Neural progenitor cell (in vitro differentiated cells): ENCODE measurements around the gene TTLL10. TPM values are rescaled to one million over a fixed set of nuclear protein-coding genes. Genes with fewer than 3 reads are reported as not detected.

Source experiments
- DNase-seq: peaks from one replicate; pipeline ENCODE4 v3.0.0-alpha.2; 2016; ENCODE audit warnings: low spot score
- H2AFZ ChIP-seq: fragments of 200-600 bp; sonication (generic); replicated peaks from 2 replicates; pipeline ENCODE4 v1.6.1; 2016; ENCODE audit warnings: antibody characterized with exemption
- H3F3A ChIP-seq: fragments of 200-600 bp; sonication (generic); 2 replicates; pipeline ENCODE4 v1.6.1; 2016; ENCODE audit warnings: antibody characterized with exemption, low read depth
- H3K27ac ChIP-seq: fragments of 200-600 bp; sonication (generic); 2 replicates; pipeline ENCODE4 v1.5.1; 2016; ENCODE audit warnings: mild to moderate bottlenecking
- H3K27me3 ChIP-seq: fragments of 200-600 bp; sonication (generic); 2 replicates; pipeline ENCODE4 v1.6.1; 2016; ENCODE audit warnings: mild to moderate bottlenecking, moderate library complexity
- H3K36me3 ChIP-seq: fragments of 200-600 bp; sonication (generic); 2 replicates; pipeline ENCODE4 v1.5.1; 2016
- H3K4me1 ChIP-seq: fragments of 200-600 bp; sonication (generic); 2 replicates; pipeline ENCODE4 v1.6.1; 2016; ENCODE audit warnings: mixed run types
- H3K4me2 ChIP-seq: fragments of 200-600 bp; sonication (generic); 2 replicates; pipeline ENCODE4 v1.6.1; 2016
- H3K4me3 ChIP-seq: fragments of 200-600 bp; sonication (generic); 2 replicates; pipeline ENCODE4 v1.5.1; 2016
- H3K79me2 ChIP-seq: fragments of 200-600 bp; sonication (generic); 2 replicates; pipeline ENCODE4 v1.6.1; 2016; ENCODE audit warnings: low read depth
- H3K9ac ChIP-seq: fragments of 200-600 bp; sonication (generic); 2 replicates; pipeline ENCODE4 v1.6.1; 2016
- H3K9me3 ChIP-seq: fragments of 200-600 bp; sonication (generic); 2 replicates; pipeline ENCODE4 v1.5.1; 2016; ENCODE audit warnings: low read depth
- H4K20me1 ChIP-seq: fragments of 200-600 bp; sonication (generic); 2 replicates; pipeline ENCODE4 v1.6.1; 2016; ENCODE audit warnings: low read depth
- H3K27ac Mint-ChIP-seq: 3 replicates; pipeline ENCODE4 v1.8.0; 2021; ENCODE audit warnings: mixed read lengths
- H3K27me3 Mint-ChIP-seq: 2 replicates; pipeline ENCODE4 v1.8.0; 2022; ENCODE audit warnings: low read depth, mild to moderate bottlenecking, inconsistent platforms, moderate library complexity, mixed read lengths; ENCODE audit not compliant: insufficient read depth
- H3K36me3 Mint-ChIP-seq: 3 replicates; pipeline ENCODE4 v1.8.0; 2021; ENCODE audit warnings: mixed read lengths
- H3K4me1 Mint-ChIP-seq: 3 replicates; pipeline ENCODE4 v1.8.0; 2021; ENCODE audit warnings: mixed read lengths
- H3K4me3 Mint-ChIP-seq: 3 replicates; pipeline ENCODE4 v1.8.0; 2021; ENCODE audit warnings: mild to moderate bottlenecking, moderate library complexity, mixed read lengths
- H3K9me3 Mint-ChIP-seq: 3 replicates; pipeline ENCODE4 v1.8.0; 2020; ENCODE audit warnings: mixed read lengths
- EZH2 ChIP-seq: fragments of 200-600 bp; sonication (generic); IDR thresholded peaks from 2 replicates; pipeline ENCODE4 v1.6.1; 2017; ENCODE audit warnings: antibody characterized with exemption, mild to moderate bottlenecking, moderate library complexity
- EZH2phosphoT487 ChIP-seq: fragments of 200-600 bp; sonication (generic); IDR thresholded peaks from 2 replicates; pipeline ENCODE4 v1.6.1; 2017; ENCODE audit warnings: antibody characterized with exemption
- total RNA-seq: library from RNA; depleted of rRNA; stranded (reverse); fragments of >200 nt; gene quantifications from 2 replicates; pipeline ENCODE4 v1.2.3, GENCODE V29; 2015; ENCODE audit warnings: low replicate concordance
- TF ChIP-seq, protein P1 (sequence below): fragments of 200-600 bp; sonication (generic); IDR thresholded peaks from 2 replicates; pipeline ENCODE4 v1.5.1; 2017; ENCODE audit warnings: antibody characterized with exemption, mild to moderate bottlenecking

Gene TTLL10
- total RNA-seq, 1 donor from 2014 or later, result not detected

DNA sequence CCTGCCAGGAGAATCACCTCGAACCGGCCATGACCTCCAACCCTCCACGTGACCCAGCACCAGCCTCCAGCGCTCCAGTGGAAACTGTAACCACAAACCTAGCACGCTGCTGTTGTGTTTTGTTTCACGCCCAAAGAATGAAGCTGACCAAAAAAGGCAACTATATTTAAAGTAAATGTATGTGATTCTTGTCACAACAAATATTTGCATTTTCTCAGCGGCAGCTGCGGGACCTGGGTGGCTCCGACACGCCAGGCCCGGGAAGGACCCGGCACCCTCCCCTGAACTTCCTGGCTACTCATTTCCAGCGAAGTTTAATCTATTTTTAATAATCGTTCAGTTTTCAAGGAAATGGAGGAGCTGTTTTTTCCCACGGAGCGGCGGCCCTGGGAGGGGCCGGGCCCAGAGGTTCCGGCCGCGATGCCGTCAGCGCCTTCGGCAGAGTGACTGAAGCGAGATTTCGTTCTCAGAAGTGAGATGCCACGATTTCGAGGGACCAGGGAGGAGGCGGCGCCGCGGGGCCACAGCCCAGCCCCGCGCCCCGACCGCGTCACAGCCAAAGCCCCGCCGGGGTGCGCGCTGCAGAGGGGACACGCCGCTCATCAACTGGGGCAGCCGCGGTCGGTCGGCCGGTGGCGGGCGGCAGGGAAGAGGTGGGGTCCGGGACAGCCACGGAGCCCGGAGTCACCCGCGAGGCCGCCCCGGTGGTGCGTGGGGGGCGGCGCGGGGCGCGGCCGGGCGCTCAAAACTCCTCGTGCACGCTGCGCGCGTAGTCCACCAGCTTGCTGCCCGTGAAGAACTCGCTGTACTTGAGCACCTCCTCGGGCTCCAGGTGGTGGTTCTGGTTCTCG is 43.3 kb downstream of the TTLL10 start:
- no peaks in the 10 kb centered on the region for H3K9me3 Mint-ChIP-seq
- H3K9me3 ChIP-seq, result no peaks in the 10 kb centered on the region
- no peak overlapping the region for H3K27ac Mint-ChIP-seq
- H4K20me1 ChIP-seq, result no peaks in the 10 kb centered on the region
- no peaks in the 10 kb centered on the region for H3K4me1 Mint-ChIP-seq
- DNase-seq, result no peak
- H3K27me3 Mint-ChIP-seq, result peaks cover 6% of the 10 kb centered on the region
- peak overlapping the region; percentile 67 for H3K4me3 Mint-ChIP-seq
- no peak overlapping the region for H3K27ac ChIP-seq
- no peaks in the 10 kb centered on the region for H3K36me3 ChIP-seq
- no peaks in the 10 kb centered on the region for H3F3A ChIP-seq
- no peaks in the 10 kb centered on the region for H3K27me3 ChIP-seq
- H3K9ac ChIP-seq, result no peak overlapping the region
- H3K79me2 ChIP-seq, result no peaks in the 10 kb centered on the region
- peaks cover 10% of the 10 kb centered on the region for H3K36me3 Mint-ChIP-seq
- no peak overlapping the region for H2AFZ ChIP-seq
- TF ChIP-seq, protein P1, sequence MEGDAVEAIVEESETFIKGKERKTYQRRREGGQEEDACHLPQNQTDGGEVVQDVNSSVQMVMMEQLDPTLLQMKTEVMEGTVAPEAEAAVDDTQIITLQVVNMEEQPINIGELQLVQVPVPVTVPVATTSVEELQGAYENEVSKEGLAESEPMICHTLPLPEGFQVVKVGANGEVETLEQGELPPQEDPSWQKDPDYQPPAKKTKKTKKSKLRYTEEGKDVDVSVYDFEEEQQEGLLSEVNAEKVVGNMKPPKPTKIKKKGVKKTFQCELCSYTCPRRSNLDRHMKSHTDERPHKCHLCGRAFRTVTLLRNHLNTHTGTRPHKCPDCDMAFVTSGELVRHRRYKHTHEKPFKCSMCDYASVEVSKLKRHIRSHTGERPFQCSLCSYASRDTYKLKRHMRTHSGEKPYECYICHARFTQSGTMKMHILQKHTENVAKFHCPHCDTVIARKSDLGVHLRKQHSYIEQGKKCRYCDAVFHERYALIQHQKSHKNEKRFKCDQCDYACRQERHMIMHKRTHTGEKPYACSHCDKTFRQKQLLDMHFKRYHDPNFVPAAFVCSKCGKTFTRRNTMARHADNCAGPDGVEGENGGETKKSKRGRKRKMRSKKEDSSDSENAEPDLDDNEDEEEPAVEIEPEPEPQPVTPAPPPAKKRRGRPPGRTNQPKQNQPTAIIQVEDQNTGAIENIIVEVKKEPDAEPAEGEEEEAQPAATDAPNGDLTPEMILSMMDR, result no peak
- no peak for TF ChIP-seq EZH2
- no peak for TF ChIP-seq EZH2phosphoT487
- H3K4me3 ChIP-seq, result no peak overlapping the region
- no peaks in the 10 kb centered on the region for H3K4me1 ChIP-seq
- H3K4me2 ChIP-seq, result no peak overlapping the region

DNA sequence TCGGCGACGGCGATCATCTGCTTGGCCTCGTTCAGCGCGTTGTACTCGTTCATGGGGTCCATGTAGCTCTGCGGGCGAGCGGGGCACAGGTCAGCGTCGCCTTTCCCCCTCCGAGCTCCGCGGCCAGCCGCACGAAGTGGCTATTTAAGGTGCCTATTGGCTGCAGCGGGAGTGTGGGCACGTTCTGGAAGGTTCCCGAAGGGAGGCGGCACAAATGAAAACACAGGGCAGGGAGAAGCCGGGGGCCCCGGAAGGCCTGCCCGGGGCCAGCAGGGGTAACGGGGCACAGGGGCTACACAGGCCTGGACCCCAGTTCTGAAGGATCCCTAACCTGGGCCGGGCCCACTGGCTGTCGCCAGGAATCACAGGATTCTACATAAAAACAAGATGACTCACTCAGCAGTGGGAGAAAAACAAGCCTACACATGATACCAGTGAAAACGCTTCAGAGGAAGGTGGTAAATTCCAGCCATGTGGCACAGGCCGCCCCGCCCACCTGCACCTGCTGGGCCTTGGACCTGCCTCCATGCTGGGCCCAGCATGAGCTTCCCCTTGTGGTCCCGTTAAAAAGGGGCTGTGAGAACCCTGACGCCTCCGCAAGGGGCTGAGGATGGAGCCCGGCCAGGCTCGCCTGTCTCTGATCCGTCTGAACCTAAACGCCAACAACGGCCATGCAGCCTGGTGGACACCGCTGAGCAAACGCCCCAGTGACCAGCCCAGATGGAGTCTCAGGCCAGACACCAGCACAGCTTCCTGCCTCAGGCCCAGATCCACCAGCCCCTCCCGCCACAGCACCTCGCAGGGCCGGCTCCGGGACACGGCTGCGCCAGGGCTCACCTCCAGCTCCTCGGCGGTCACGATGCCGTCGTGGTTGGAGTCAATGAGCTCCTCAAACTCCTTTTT is 44.2 kb downstream of the TTLL10 start:
- Mint-ChIP-seq H3K4me3 (no peak overlapping the region), H3K27me3 (peaks cover 6% of the 10 kb centered on the region), H3K36me3 (peaks cover 13% of the 10 kb centered on the region), H3K4me1 (no peaks in the 10 kb centered on the region), H3K9me3 (no peaks in the 10 kb centered on the region), H3K27ac (no peak overlapping the region)
- Histone ChIP-seq H3K27me3 (no peaks in the 10 kb centered on the region), H3F3A (no peaks in the 10 kb centered on the region), H3K4me3 (no peak overlapping the region), H3K9ac (no peak overlapping the region), H3K4me2 (no peak overlapping the region), H3K9me3 (no peaks in the 10 kb centered on the region), H2AFZ (no peak overlapping the region), H3K4me1 (no peaks in the 10 kb centered on the region), H3K36me3 (no peaks in the 10 kb centered on the region), H4K20me1 (no peaks in the 10 kb centered on the region), H3K79me2 (no peaks in the 10 kb centered on the region), H3K27ac (no peak overlapping the region)
- no peak for DNase-seq
- TF ChIP-seq EZH2 (no peak), EZH2phosphoT487 (no peak)
- TF ChIP-seq, protein P1, result no peak

DNA sequence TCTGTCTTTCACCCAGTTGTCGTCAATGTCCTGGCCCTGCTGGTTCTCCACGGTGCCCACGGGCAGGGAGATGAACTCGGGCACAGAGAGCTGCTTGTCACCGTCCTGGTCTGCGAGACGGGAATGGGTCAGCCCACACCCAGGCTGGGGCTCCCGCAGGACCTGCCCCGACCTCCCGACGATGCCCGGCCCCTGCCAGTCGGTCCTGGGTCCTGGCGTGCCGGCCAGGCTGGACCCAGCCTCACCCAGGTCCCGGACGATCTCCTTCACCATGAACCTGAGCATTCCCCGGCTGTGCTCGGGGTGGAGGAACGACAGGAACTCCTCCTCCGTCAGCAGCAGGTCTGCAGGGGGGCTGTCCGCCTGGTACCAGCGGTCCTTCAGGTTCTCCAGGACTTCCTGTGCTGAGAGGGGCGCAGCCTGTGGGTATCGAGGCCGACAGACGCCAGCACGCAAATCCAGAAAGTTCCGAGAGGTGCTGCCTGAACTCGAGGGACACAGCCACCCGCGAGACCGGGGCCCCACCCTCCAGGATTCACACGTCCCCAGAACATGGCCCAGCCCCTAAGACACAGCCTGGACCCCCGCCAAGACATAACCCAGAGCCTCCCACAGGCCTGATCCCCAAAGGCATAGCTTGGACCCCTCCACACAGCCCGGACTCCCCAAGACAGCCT is 45.0 kb downstream of the TTLL10 start:
- H3K9me3 Mint-ChIP-seq, result no peaks in the 10 kb centered on the region
- peaks cover 17% of the 10 kb centered on the region for H3K36me3 Mint-ChIP-seq
- Histone ChIP-seq H3K27me3 (no peaks in the 10 kb centered on the region), H4K20me1 (no peaks in the 10 kb centered on the region), H3K9me3 (no peaks in the 10 kb centered on the region), H3K4me1 (no peaks in the 10 kb centered on the region), H3K27ac (no peak overlapping the region), H3F3A (no peaks in the 10 kb centered on the region), H3K79me2 (no peaks in the 10 kb centered on the region), H3K9ac (no peak overlapping the region), H3K36me3 (no peaks in the 10 kb centered on the region), H3K4me2 (no peak overlapping the region), H2AFZ (no peak overlapping the region), H3K4me3 (no peak overlapping the region)
- H3K4me3 Mint-ChIP-seq, result no peak overlapping the region
- H3K27ac Mint-ChIP-seq, result no peak overlapping the region
- no peak for DNase-seq
- TF ChIP-seq EZH2 (no peak), EZH2phosphoT487 (no peak)
- TF ChIP-seq, protein P1, result no peak
- peaks cover 6% of the 10 kb centered on the region for H3K27me3 Mint-ChIP-seq
- no peaks in the 10 kb centered on the region for H3K4me1 Mint-ChIP-seq
